Measurements from ENCODE around the gene DAPK1.

DAPK1 gene

DNA sequence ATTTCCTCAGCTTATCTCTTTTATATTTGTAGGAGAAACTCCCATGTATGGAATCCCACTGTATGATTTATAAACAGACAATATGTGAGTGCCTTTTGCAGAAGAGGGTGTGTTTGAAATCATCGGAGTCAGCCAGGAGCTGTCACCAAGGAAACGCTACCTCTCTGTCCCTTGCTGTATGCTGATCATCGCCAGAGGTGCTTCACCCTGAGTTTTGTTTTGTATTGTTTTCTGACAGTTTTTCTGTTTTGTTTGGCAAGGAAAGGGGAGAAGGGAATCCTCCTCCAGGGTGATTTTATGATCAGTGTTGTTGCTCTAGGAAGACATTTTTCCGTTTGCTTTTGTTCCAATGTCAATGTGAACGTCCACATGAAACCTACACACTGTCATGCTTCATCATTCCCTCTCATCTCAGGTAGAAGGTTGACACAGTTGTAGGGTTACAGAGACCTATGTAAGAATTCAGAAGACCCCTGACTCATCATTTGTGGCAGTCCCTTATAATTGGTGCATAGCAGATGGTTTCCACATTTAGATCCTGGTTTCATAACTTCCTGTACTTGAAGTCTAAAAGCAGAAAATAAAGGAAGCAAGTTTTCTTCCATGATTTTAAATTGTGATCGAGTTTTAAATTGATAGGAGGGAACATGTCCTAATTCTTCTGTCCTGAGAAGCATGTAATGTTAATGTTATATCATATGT is 210.3 kb downstream of the DAPK1 start:
- no peak for DNase-seq (ENCODE audit: low read depth in 2 of 2, low spot score in 1 of 2)

- no peak for DNase-seq (ENCODE audit: low read depth in 2 of 2, low spot score in 1 of 2)
Observed at GRCh38 chr9:87708546-87708945, 210.9 kb downstream of the DAPK1 start.

GRCh38 chr9:87708986-87709728 is 211.5 kb downstream of the DAPK1 start:
- no peak for DNase-seq (ENCODE audit: low read depth in 2 of 2, low spot score in 1 of 2)

GRCh38 chr9:87710443-87710842 is 212.8 kb downstream of the DAPK1 start:
- no peak for DNase-seq (ENCODE audit: low read depth in 2 of 2, low spot score in 1 of 2)

DNA sequence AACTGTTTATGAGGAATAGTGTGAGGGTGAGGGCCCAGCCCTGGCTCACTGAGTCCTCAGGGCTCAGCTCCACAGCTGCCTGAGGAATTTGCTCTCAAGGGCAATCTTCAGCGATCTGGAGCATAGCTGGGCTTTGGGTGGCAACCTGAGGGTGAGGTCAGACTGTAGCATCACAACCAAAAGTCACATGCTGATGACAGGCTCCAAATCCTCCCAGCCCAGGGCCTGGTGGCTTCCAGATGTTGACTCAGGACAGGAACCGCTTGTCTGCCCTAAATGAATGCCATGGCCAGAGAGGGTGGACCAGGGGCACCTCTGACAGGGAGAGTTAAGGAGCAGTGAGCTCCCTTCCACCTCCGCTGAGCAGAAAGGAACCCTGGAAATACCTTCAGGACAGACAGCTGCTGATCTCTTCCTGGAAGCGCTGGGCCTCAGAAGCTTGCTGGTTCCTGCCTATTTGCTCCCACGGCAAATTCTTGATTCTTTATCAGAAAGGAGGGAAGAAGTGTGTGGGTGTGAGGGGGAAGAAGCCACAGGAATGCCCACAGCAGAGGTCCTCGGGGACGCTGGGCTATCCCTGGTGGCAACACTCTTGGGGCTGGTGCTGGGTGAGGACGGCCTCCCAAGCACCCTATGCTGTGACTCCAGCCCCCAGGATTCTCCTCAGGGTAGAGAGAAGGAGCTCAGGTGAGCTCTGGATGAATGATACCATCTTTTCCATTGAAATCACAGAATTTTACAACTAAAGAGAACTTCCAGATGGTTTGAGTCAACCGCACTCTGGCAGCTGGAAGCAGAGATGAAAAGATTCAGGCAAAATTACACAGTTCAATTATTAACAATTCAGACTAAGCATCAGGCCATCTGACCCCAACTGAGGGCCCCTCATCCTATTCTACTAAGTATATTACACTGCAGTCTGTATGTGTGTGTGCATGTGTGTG is 214.5 kb downstream of the DAPK1 start:
- no peak for DNase-seq (ENCODE audit: low read depth in 2 of 2, low spot score in 1 of 2)

DNA sequence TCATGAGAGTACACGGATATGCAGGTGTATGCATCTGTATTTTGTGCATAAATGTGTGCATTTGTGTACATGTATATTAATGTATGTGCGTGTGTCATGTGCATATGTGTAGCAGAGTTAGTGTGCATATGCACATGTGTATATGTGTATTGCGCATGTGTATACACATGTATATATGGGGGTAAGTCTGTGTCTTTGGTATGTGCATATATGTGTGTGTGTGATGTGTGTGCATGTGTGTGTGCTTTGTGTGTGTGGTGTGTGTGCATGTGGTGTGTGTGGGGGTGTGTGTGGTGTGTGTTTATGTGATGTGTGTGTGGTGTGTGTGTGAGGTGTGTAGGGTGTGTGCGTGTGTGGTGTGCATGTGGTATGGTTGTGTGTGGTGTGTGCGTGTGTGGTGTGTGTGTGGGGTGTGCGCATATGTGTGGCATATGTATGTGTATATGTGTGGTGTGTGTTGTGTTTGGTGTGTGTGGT is 215.2 kb downstream of the DAPK1 start:
- DNase-seq (ENCODE audit: low read depth in 2 of 2, low spot score in 1 of 2), result no peak

- no peak for DNase-seq (ENCODE audit: low read depth in 2 of 2, low spot score in 1 of 2)
Observed at GRCh38 chr9:87713278-87713987, 215.8 kb downstream of the DAPK1 start.

DNA sequence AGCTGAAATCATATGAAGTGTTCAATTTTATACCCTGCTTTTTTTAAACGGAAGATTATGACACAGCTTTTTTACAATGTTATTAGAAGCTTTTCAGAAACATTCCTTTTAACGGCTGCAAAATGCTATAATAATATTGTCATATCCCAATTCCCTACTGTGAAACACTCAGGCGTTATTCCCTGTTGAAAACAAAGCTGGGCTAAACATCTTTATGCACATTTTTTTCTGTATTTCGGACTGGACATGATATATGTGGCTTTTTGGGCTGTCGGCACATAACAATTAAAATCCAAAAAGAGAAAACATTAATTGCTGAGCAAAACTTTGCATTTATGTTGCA is 216.3 kb downstream of the DAPK1 start:
- no peak for DNase-seq (ENCODE audit: low read depth in 2 of 2, low spot score in 1 of 2)

- no peak for DNase-seq (ENCODE audit: low read depth in 2 of 2, low spot score in 1 of 2)
Observed at GRCh38 chr9:87714819-87715218, 217.2 kb downstream of the DAPK1 start.

DNA sequence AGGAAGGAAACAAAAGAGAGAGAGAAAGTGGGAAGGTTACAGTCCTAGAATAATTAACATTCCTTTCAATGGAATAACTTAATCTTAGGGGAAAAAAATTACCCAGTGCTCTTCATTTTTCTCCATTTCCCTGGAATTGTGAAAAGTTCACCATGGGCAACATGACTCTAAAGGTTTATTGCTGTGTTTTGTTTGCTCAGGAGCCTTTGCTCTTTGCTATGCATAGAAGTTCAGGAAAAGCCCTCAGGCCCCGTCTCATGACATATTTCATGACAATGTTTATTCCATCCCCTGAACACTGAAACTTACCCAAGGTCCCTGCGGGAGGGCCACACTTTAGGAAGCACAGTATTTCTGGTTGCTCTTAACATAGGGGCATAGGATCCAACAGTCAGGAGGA is 218.5 kb downstream of the DAPK1 start:
- DNase-seq (ENCODE audit: low read depth in 2 of 2, low spot score in 1 of 2), result no peak

DNA sequence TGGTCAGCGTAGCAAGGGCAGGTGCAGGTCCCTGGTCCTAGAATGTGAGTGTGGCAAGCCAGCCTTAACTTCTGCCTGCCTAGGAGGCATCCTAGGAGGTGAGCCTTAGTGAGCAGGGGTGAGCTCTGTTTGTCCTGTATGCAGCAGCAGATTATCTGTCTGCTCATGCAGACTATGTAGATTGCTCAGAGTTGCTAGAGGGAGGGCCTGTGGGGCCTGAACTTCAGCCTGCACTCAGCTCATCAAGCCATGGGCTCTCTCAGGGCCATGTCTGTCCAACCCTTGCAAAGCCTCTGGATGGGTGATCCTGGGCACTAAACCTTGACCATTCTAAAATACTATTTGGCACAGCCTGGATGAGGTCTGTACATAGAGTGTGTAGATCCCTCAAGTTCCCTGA is 219.8 kb downstream of the DAPK1 start:
- DNase-seq (ENCODE audit: low read depth in 2 of 2, low spot score in 1 of 2), result no peak

- no peak for DNase-seq (ENCODE audit: low read depth in 2 of 2, low spot score in 1 of 2)
Observed at GRCh38 chr9:87718231-87718630, 220.6 kb downstream of the DAPK1 start.

- DNase-seq (ENCODE audit: low read depth in 2 of 2, low spot score in 1 of 2), result no peak
Observed at GRCh38 chr9:87718852-87719612, 221.4 kb downstream of the DAPK1 start.

GRCh38 chr9:87720173-87720572 is 222.5 kb downstream of the DAPK1 start:
- no peak for DNase-seq (ENCODE audit: low read depth in 2 of 2, low spot score in 1 of 2)

GRCh38 chr9:87722393-87723088 is 224.9 kb downstream of the DAPK1 start:
- DNase-seq (ENCODE audit: low read depth in 2 of 2, low spot score in 1 of 2), result no peak

DNA sequence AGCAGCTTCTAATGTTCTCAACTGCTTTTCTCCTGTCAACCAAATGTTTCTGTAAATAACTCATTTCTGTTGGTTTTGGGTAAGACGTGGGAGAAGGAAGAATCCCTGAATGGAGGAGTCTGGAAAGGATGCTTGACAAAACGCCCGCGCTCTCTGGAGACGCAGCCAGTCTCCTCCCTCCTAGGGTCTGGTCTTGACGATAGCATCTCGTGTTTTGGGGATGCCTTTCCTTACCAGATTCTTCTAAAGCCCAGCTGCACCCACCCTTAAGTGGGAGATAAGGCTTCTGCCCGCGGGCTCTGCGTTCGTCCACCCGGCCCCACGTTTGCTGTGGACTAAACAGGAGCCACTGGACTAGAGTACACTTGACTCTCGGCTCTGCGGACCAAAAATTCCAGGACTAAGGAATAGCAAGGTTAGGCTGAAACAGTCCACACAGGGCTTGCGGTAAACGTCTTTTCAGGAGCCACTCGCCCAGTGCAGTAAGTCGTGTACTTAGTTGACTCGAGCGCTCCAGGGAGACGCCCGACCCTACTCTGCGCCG is 227.8 kb downstream of the DAPK1 start:
- DNase-seq (ENCODE audit: low read depth in 2 of 2, low spot score in 1 of 2), result no peak

DNA sequence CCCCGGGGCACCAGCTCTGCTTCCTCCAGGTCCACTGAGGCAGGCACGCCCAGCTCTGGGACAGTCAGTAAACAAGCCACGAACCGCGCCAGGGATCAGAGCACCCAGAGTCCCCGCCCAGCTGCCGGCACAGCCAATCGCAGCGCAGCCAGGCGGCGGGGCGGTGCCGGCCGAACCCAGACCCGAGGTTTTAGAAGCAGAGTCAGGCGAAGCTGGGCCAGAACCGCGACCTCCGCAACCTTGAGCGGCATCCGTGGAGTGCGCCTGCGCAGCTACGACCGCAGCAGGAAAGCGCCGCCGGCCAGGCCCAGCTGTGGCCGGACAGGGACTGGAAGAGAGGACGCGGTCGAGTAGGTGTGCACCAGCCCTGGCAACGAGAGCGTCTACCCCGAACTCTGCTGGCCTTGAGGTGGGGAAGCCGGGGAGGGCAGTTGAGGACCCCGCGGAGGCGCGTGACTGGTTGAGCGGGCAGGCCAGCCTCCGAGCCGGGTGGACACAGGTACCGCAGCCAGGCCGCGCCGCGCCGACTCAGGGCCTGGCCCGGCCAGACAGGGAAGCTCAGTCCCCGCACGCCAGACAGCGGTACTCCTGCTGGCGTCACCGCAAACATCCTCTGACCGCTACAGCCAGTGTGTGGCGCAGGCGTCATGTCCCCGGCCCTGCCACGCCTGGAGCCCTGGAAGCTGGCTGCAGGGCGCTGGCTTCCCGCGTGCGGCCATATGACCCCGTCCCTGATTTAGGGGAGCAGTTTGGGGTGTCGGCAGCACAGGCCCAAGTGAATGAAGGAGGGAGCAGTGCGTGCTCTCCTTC is 228.4 kb downstream of the DAPK1 start, which contains the start of gene CTSL:
CTSL (plus strand) TSS at position 220 of the 810 bp plus-strand sequence. CDS start 1,485 bp downstream, outside the sequence.
- DNase-seq (ENCODE audit: low read depth in 2 of 2, low spot score in 1 of 2), result no peak

GRCh38 chr9:87729246-87729645 is 231.6 kb downstream of the DAPK1 start:
- no peak for DNase-seq (ENCODE audit: low read depth in 2 of 2, low spot score in 1 of 2)
